Left ventricle myocardium inferior (tissue), 1 donor: ENCODE results near the gene TCF7L2. TPM values are rescaled to one million over a fixed set of nuclear protein-coding genes. Genes with fewer than 3 reads are reported as not detected.

Source experiments
- DNase-seq: peaks from one replicate; pipeline ENCODE4 v3.0.0-alpha.2; 2020
- H3K27ac ChIP-seq: fragments of 200-600 bp; replicated peaks from 2 replicates; pipeline ENCODE4 v1.8.0; 2021
- H3K27me3 ChIP-seq: fragments of 200-600 bp; 2 replicates; pipeline ENCODE4 v1.8.0; 2021; ENCODE audit warnings: low read depth
- H3K36me3 ChIP-seq: fragments of 200-600 bp; 2 replicates; pipeline ENCODE4 v1.8.0; 2021
- H3K4me1 ChIP-seq: fragments of 200-600 bp; 2 replicates; pipeline ENCODE4 v1.8.0; 2021
- H3K4me3 ChIP-seq: fragments of 200-600 bp; 2 replicates; pipeline ENCODE4 v1.8.0; 2021; ENCODE audit warnings: mild to moderate bottlenecking, moderate library complexity
- H3K9me3 ChIP-seq: fragments of 200-600 bp; replicated peaks from 2 replicates; pipeline ENCODE4 v1.8.0; 2021
- CTCF ChIP-seq: fragments of 200-600 bp; IDR thresholded peaks from 2 replicates; pipeline ENCODE4 v1.8.0; 2021; ENCODE audit warnings: antibody characterized with exemption, mild to moderate bottlenecking, borderline replicate concordance
- intact Hi-C: fragments of 100-400 bp; cut with micrococcal nuclease; formaldehyde crosslinking; loops from one replicate; pipeline ENCODE4 v1.11.0; 2022
- total RNA-seq: library from RNA; stranded (reverse); fragmentation: NEBNext Ultra II Directional; extraction: Animal tissue kit (Norgen Biotek cat#: 25700); gene quantifications from one replicate; pipeline ENCODE4 v1.2.1, GENCODE V29; 2021
- donor health status: DM: no; HTN: yes; CAD: no; lungs with severe emphysema.

The TCF7L2 gene
- total RNA-seq, 1 donor from 2014 or later: 8.9 TPM

- Histone ChIP-seq H3K27me3 (no peaks in the 10 kb centered on the region), H3K9me3 (no peaks in the 10 kb centered on the region), H3K4me1 (peaks cover 9% of the 10 kb centered on the region), H3K36me3 (peaks cover 9% of the 10 kb centered on the region), H3K27ac (no peak overlapping the region), H3K4me3 (no peak overlapping the region)
- no peak for DNase-seq
- intact Hi-C loops: no loop called here
- TF ChIP-seq CTCF: no peak
These were observed 217.7 kb downstream of the TCF7L2 start for GRCh38 chr10:113167702-113168101.

DNA sequence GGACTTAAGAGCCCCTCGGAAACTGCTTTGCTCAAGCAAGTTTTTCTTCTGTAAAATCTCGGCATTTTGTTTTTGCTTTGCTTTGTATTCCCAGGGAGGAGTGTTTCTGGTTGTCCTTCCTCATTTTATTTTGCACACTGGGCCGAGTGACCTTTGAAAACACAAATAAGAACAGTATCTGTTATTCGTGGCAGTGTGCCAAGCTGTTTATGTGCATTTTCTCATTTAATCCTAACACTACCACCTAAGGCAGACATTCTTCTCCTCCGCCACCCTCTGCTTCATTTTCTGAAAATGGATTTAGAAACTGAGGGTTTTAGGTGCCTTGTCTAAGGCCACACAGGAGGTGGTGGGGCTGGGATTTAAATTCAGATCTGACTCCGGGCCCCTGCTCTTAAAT, 218.5 kb downstream of the TCF7L2 start:
- intact Hi-C loops: no loop called here
- H3K27ac ChIP-seq: no peak overlapping the region
- peaks cover 9% of the 10 kb centered on the region for H3K36me3 ChIP-seq
- H3K4me3 ChIP-seq: no peak overlapping the region
- H3K9me3 ChIP-seq: no peaks in the 10 kb centered on the region
- H3K27me3 ChIP-seq: no peaks in the 10 kb centered on the region
- no peak for TF ChIP-seq CTCF
- H3K4me1 ChIP-seq: peaks cover 9% of the 10 kb centered on the region
- no peak for DNase-seq

DNA sequence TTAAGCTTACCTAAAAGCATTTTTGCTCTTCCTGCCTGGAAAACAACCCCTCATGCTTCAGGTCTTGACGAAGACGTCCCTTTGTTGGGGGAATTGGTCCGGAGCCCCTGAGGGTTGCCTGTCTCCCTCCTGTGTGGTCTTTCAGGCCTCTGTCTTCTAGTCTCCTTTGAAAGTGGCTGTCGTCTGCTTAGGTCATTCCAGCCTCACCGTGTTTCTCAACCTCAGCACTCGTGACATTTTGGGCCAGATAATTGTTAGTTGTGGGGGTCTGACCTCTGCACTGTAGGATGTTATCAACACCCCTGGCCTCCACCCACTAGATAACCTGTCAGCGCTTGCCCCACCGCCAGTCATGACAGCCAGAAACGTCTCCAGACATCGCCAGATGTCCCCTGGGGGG, 219.1 kb downstream of the TCF7L2 start:
- H3K4me3 ChIP-seq: no peak overlapping the region
- no peaks in the 10 kb centered on the region for H3K9me3 ChIP-seq
- no peak for DNase-seq
- H3K27ac ChIP-seq: no peak overlapping the region
- no peaks in the 10 kb centered on the region for H3K27me3 ChIP-seq
- H3K4me1 ChIP-seq: peaks cover 9% of the 10 kb centered on the region
- peaks cover 9% of the 10 kb centered on the region for H3K36me3 ChIP-seq
- no peak for TF ChIP-seq CTCF
- intact Hi-C loops: no loop called here

DNA sequence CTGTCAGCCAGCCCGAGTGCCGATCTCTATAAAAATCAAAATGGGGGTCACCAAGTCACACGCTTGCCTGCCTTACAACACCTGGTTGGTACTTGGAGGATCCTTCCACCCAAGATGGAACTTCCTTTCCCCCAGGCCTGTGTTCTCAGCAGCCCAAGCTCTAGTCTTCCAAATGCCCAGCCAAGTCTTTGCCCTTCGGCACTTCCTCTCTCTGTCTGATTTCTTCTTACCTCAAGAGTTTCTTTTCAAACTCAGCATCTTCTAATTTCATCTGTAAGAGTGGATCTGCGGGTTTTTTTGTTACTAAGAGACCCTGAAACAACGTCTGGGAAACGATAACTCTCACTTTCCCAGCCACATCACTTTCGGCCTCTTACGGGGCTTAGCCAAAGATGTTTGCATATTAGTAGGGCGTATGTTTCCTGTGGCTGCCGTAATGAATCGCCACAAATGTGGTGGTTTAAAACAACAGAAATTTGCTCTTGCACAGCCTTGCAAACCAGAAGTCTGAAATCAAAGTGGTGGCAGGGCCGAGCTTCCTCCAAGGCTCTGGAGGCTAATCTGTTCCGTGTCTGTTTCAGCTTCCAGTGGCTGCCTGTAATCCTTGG, 219.9 kb downstream of the TCF7L2 start:
- Histone ChIP-seq H3K27me3 (no peaks in the 10 kb centered on the region), H3K9me3 (no peaks in the 10 kb centered on the region), H3K36me3 (peaks cover 9% of the 10 kb centered on the region), H3K27ac (no peak overlapping the region), H3K4me3 (no peak overlapping the region), H3K4me1 (peaks cover 9% of the 10 kb centered on the region)
- intact Hi-C loops: no loop called here
- no peak for DNase-seq
- TF ChIP-seq CTCF: no peak

DNA sequence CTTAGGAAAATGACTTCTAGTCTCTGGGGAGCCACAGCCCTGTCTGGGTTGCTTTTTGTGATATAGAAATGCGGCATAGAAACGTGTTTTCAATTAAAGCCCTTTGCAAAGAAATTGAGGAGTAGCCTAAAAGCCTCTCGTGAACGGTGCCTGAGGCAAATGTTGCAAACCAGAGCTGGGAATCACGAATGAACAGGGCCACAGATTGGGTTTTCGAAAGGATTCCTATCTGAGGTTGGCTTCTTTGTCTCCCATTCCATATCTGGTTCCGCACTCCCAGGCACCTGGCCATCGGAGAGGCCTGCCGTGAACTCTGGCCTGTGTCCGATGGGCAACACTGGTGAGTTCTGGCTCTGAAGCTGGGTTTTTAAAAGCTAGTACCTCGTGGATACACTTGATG, 221.6 kb downstream of the TCF7L2 start:
- H3K36me3 ChIP-seq: no peaks in the 10 kb centered on the region
- intact Hi-C loops: no loop called here
- no peak overlapping the region for H3K27ac ChIP-seq
- no peak for TF ChIP-seq CTCF
- H3K4me1 ChIP-seq: peaks cover 10% of the 10 kb centered on the region
- DNase-seq: no peak
- H3K4me3 ChIP-seq: no peak overlapping the region
- no peaks in the 10 kb centered on the region for H3K9me3 ChIP-seq
- no peaks in the 10 kb centered on the region for H3K27me3 ChIP-seq
